ENCODE data around the gene CDK1.

The CDK1 gene

DNA sequence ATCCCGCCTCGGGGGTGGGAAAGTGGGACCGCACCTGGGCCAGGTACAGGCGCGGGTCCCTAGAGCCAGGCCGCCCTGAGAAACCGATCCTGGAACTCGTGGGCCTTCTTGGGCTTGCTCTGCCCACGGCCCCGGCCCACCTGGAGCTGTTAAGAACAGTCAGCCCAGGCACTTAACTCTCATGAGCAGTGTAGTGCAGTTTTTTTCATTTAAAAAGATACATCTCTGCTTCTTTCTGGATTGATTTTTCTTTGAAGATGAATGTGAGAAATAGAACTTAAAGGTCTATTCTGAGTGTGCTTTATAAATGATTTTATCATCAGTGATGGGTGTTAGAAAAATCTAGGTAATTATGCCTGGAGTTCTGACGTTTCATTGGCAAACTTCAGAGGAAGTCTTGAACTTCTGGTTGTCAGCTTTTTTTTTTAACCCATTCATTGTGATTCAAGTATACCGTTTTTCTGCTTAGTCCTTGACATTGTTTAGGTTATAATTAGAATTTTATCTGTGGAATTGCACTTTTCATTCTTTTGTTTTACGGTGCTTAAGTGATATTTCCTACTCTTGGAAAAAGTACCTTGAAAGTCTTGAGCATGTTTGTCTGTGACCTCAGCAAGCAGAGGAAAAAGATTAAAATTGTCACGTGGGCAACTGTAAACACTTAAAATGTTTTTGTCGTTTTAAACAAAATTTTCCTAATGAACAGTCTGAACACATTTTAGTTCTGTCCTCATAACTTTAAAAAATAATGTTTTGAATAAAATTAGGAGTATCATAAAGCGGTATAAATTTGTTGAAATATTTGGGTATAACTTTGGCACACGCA lies 906 bp downstream of the CDK1 start:
- DNase-seq, result no peak

- no peak for DNase-seq
These were observed 3.4 kb downstream of the CDK1 start for GRCh38 chr10:60781661-60782060.

GRCh38 chr10:60784641-60785040 lies 6.4 kb downstream of the CDK1 start:
- no peak for DNase-seq

- no peak for DNase-seq
These were observed 10.3 kb downstream of the CDK1 start for GRCh38 chr10:60788544-60788943.

DNA sequence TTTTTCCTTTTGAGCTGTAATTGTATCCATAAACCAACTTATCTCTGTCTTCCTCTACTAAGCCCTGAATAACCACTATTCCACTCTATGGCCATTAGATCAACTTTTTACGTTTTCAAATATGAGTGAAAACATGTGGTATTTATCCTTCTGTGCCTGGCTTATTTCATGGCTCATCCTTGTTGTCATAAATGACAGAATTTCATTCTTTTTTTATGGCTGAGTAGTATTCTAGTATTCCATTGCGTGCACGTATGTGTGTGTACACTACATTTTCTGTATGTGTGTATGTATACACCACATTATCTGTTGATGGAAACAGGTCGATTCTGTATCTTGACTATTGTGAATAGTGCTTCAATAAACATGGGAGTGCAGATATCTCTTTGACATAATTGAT lies 11.1 kb downstream of the CDK1 start:
- no peak for DNase-seq

- DNase-seq, result no peak
These were observed 16.7 kb downstream of the CDK1 start for GRCh38 chr10:60794953-60795352.

DNA sequence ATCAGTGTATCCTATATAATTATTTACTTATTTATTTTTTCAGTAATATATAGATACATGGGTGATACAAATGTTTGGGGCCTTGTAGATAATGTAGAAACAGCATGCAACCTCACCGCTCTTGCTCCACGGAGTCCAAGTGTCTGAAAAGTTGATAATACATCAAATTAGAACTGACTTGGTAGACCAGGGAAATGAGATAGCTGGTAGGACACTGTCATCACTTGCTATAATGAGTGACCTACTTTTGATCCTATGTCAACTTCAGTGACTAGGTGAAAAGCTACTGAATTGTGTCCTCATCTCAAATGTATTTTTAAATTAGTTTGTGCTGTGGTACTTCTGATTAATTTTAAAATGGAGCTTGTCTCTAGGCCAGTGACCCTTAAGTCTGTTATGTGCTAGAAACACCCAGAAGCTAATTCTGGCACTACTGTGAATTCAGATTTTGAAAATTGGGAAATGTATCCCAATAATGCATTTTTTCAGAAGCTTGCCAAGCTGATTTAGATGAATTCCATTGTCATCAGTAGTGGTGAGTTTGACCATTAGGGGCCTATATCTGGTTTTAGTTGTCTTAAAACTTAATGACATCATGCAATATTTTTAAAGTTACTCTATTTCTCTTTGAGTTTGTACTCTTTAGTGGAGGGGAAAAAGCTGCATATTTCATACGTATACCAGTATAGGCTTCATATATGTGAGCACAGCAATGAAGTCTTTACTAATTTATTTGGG lies 17.4 kb downstream of the CDK1 start:
- no peak for DNase-seq

GRCh38 chr10:60796481-60796880 lies 18.2 kb downstream of the CDK1 start:
- DNase-seq, result no peak

GRCh38 chr10:60797200-60797599 lies 18.9 kb downstream of the CDK1 start:
- no peak for DNase-seq

- DNase-seq, result no peak
These were observed 19.8 kb downstream of the CDK1 start for GRCh38 chr10:60798031-60798430.

DNA sequence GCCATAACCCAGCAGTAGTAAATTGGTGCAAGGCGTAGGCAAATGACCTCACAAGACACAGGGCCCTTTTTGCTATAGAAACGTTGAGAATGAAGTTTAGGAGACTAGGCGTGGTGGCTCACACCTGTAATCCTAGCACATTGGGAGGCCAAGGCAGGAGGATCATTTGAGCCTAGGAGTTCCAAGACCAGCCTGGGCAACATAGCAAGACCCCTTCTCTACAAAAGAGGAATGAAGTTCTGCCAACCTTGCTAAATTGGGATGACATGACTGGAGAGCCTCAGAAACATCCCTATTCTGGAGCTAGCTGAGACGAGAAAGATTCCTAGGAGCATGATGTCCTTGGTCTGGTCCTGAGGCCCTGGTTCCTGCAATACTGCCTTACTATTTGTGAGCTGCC lies 20.6 kb downstream of the CDK1 start:
- no peak for DNase-seq

- no peak for DNase-seq
These were observed 21.8 kb downstream of the CDK1 start for GRCh38 chr10:60799971-60800650.

DNA sequence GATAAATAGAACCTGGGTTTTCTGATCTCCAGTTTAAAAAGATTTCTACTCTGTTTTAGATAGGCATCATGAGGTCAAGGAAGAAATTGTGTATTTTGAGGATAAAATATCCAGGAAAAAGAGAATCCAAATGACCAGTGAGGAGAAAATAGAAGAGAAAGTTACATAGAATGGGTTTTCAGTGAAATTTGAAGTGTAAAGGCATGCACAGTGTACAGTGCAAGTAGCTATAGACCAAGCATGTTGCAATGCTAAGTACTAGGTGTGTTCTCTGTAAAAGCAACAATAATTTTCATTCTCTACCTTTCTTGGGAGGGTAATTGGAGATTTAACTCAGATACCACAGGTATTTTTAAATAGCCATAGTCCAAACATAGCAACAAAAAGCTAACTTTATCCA lies 22.6 kb downstream of the CDK1 start:
- no peak for DNase-seq

GRCh38 chr10:60801522-60801921 lies 23.2 kb downstream of the CDK1 start:
- no peak for DNase-seq

DNA sequence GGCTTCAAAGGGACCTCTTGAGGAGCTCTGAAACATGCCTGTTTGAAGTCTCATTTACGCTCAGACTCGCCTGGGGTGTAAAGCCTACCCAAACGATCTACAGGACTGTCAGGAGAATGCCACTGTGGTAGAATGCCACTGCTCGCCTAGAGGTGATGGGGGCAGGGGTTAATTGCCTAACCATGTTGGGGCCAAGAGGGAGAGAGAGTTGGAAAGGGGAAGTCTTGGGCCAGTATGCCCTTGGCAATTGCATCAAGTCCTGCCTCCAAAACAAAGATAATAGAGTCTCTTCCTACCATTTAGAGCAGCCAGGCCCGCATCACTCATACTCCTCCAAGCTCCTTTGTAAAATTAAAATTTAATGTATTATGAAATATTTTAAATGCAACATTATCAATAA lies 25.2 kb downstream of the CDK1 start:
- DNase-seq, result no peak

GRCh38 chr10:60803865-60804264 lies 25.6 kb downstream of the CDK1 start:
- no peak for DNase-seq

GRCh38 chr10:60806921-60807320 lies 28.6 kb downstream of the CDK1 start:
- DNase-seq, result no peak

DNA sequence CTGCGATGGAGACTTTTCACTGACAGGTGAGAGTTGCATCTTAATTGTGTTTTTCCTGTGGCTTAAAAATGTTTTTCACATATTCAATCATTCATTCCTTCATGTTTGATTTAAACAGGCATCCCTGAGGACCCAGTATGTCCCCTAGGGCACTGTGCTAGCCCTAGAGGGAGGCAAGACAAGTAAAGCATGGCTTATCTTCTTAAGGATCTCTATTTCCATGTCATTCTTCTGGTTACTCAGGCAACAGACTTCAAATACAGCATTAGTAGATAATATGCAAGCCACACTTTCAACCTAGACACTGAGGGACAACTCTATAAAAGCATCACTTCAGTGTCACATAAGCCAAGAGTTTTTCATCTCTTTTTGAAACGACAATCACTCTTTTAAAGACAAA lies 29.2 kb downstream of the CDK1 start:
- DNase-seq, result no peak

DNA sequence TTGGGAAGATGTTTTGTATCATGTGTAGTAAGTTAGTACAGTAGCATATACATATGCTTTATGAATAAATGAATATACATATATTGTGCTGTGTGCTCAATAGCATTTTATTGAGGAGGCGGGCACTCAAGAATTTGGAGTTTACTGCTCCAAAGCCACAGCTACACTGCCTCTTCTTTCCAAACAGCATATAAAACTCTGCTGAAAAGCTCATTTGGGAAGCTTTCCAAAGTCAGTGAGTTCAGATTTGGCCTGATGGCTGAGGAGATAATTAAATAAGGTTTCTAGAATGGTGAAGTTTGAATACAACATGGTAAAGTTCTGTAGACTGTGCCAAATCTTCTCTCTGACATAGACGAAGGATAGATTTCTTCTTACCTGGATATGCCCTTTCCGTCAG lies 29.8 kb downstream of the CDK1 start:
- DNase-seq, result no peak

DNA sequence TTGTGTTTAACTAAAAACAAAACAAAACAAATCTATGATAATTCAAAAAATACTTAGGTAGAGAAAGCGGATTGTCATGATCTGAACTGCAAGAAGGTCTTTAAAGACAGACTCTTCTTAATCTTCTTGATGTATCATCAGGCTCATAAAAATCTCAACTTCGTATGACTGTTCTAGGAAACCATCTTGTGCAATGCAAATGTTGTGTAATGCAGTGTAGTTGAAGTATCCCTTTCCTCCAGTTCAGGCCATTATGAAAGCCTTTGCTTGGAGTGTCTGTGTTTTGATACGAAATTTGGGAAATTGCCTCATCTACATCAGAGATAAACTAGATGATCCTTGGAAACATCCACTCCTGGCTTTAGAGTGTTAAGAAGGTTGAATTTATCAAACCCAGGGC lies 30.9 kb downstream of the CDK1 start:
- DNase-seq, result no peak

DNA sequence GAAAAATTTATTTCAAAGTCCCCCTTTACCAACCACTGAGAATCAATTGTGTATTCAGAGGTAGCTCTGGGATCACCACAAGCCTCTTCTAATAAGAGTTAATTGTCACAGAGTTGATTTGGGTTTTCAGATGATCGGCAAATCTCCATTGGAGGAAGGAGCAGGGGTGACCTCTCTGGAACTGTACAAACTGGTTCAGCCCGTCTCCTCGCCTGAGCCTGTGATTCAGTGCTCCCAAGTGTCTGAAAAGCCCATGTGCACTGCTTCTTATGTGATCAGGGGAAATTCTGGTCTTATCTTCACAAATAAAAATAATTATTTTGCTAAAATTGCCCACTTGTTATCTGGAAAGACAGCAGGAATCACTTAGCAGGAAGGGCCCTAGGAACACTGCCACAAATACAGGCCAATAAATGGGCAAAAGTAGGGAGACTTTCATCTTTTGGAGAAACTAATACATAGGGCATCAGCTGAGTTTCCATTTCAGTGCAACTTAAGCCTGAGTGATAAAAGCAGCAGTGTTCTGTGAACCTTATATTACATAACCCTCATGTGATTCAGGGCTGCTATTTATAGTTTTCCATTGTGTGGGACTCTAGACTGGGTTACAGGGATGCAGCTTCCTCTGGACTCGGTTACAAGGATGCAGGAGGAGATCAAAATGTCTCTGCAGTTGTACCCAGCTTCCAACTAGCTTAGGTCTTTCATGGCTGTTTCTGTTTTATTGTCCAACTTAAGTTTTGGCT lies 32.3 kb downstream of the CDK1 start:
- DNase-seq, result no peak

DNA sequence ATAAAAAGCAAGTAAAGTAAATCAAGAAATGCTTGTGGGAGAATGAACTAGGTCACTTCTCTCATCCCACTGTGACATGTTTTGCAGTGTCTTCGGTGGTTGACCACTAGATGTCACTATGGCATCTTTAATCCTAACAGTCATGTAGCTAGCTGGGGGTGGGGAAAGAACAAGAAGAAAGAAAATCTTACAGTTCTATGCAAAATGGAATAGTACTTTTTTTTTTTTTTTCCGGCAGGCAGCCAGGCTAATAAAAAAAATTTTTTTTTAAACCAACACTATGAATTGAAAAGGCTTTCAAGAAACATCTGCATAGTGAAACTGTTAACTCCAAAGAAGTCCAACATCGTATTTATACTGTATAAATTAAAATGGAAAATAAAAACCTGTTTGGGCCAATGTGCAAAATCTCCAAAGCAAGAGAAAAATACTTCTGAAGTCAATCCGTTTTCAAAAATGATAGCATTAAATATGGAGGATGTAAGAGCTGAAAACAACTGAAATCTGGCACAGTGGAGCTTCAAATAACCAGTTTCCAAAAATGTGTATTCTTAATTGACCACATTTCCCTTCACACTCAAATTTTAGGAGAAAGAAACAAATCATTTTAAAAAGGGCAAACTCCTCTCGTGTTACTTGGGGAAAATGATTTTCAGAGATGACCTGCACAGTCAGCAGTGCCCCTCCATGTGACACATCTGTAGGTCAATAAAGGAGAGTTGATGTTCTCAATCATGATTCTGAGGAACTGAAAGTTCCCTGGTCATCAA lies 38.5 kb downstream of the CDK1 start:
- peak in 1 of 2 experiments; percentile 8 for DNase-seq
